ENCODE measurements around the gene ATG9B. TPM values are rescaled to one million over a fixed set of nuclear protein-coding genes. Genes with fewer than 3 reads are reported as not detected.
"Not testable (repeated sequence)": the region's sequence is repeated elsewhere in the genome, so short reads cannot be mapped to it uniquely, and the experiment has no call there.

Gene ATG9B
- polyA plus RNA-seq, 1 experiment = 0.15 TPM

DNA sequence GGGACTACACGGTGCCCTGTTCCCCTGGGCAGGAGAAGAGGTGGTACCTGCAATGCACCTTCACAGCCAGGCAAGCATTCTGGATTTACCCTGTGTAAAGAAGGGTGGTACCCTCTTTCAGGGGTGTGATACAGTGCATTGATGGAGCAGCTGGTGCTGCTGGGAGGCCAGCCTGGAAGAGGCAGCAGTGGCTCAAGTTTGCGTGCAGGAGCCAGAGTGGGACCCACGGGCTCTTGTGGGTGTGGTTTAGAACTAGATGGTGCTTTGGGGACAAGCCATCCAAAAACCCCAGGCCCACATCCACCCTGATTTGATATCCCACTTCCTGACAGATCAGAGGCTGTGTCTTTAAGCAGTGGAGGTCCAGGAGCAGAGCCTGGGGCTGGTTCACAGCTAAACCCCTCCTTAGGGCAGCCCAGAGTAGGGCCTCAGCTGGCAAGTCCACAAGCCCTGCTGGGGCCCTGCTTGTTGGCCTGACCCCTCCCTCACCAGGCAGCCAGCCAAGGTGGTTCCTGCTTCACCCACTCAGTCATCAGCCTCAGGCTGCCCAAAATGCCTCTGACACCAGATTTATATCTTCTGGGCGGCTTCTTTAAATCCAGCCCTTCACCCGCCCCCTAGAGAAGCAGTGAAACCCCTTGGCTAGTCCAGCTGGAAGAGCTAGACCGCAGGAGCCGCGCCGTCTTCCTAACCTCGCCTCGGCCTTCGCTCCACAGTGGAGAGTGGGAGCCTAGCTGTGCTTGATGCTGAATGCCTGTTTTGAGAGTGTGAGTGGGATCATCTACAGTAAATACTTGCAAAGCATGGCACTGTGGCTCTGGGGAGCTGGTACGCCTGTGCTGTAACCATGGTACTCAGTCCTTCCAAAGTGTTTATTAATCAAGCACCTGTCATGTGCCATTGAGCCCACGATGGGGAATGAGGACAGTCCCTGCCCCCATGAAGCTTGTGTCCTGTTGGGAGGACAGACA lies 22.6 kb upstream of the ATG9B start:
- ChIA-PET CTCF (interaction anchor here (0.9 to 1.3 kb wide), 2 partner anchors 10 to 29 kb away, joined by 3 to 6 read pairs; no protein-coding TSS in a partner anchor), POLR2A (no interaction called here)
- peaks cover 3% of the 10 kb centered on the region for H3K27me3 ChIP-seq (ENCODE audit: control insufficient read depth, insufficient read depth, low read length)
- no peak for DNase-seq (ENCODE audit: low read depth)
- peaks cover 4% of the 10 kb centered on the region for H3K36me3 ChIP-seq (ENCODE audit: control insufficient read depth, insufficient read depth, low read length)
- no peak overlapping the region for H3K4me3 ChIP-seq (ENCODE audit: low read depth, low read length)
- TF ChIP-seq, protein P1, sequence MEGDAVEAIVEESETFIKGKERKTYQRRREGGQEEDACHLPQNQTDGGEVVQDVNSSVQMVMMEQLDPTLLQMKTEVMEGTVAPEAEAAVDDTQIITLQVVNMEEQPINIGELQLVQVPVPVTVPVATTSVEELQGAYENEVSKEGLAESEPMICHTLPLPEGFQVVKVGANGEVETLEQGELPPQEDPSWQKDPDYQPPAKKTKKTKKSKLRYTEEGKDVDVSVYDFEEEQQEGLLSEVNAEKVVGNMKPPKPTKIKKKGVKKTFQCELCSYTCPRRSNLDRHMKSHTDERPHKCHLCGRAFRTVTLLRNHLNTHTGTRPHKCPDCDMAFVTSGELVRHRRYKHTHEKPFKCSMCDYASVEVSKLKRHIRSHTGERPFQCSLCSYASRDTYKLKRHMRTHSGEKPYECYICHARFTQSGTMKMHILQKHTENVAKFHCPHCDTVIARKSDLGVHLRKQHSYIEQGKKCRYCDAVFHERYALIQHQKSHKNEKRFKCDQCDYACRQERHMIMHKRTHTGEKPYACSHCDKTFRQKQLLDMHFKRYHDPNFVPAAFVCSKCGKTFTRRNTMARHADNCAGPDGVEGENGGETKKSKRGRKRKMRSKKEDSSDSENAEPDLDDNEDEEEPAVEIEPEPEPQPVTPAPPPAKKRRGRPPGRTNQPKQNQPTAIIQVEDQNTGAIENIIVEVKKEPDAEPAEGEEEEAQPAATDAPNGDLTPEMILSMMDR (IDR thresholded peaks at IDR 0.05; ENCODE audit: insufficient read depth, low read depth, low read length) = no peak

DNA sequence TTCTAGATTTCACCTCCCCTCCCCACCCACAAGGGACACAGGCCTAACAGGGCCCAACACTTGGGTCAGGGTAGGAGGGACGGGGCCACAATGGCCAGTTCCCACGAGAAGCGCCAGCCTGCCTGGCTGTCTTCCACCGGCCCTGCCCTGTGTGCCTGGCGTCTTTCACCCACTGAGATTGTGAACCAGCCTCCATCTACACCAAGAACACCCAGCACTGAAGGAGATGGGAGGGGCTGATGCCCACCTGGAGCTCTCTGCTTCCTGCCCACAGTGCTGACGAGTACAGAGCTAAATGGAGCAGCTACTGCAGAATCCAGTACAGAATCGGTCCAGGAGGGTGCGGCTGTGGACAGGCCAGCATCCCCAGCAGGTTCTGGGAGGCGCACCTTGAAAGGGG lies 21.7 kb upstream of the ATG9B start:
- CTCF ChIA-PET = interaction anchor here (1.3 kb wide), 1 partner anchor 27 kb away, joined by 3 read pairs; no protein-coding TSS in a partner anchor

DNA sequence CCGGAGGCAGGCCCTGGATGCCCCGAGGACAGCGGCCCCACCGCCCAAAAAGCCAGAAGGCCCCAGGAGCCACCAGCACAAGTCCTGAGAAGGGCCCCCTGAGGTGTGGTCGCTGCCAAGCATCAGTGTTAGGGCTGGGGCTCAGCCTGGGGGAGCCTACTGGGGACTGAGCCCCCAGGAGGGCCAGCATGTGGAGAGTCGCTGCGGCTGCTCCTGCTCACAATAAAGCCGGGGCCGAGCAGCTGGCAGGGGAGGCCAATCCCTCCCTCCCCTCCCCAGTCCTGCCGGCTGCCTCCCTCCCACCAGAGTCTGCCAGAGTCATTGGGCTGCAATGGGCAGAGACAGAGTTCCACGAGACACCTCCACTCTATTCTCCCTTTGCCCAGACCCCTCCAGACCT lies 21.0 kb upstream of the ATG9B start:
- POLR2A ChIA-PET = no interaction called here
- CTCF ChIA-PET = interaction anchor here (1.3 kb wide), 1 partner anchor 26 kb away, joined by 3 read pairs; no protein-coding TSS in a partner anchor
- no peaks in the 10 kb centered on the region for H3K27me3 ChIP-seq (ENCODE audit: control insufficient read depth, insufficient read depth, low read length)
- DNase-seq (ENCODE audit: low read depth) = no peak
- H3K36me3 ChIP-seq (ENCODE audit: control insufficient read depth, insufficient read depth, low read length) = peaks cover 5% of the 10 kb centered on the region
- TF ChIP-seq, protein P1 (IDR thresholded peaks at IDR 0.05; ENCODE audit: insufficient read depth, low read depth, low read length) = no peak
- H3K4me3 ChIP-seq (ENCODE audit: low read depth, low read length) = no peak overlapping the region

More for the DNA sequence above, 21.7 kb upstream of the ATG9B start:
- Histone ChIP-seq H3K36me3 (ENCODE audit: control insufficient read depth, insufficient read depth, low read length) (peaks cover 4% of the 10 kb centered on the region), H3K4me3 (ENCODE audit: low read depth, low read length) (no peak overlapping the region), H3K27me3 (ENCODE audit: control insufficient read depth, insufficient read depth, low read length) (peaks cover 3% of the 10 kb centered on the region)
- TF ChIP-seq, protein P1 (IDR thresholded peaks at IDR 0.05; ENCODE audit: insufficient read depth, low read depth, low read length) = no peak
- DNase-seq (ENCODE audit: low read depth) = no peak
- POLR2A ChIA-PET = no interaction called here

DNA sequence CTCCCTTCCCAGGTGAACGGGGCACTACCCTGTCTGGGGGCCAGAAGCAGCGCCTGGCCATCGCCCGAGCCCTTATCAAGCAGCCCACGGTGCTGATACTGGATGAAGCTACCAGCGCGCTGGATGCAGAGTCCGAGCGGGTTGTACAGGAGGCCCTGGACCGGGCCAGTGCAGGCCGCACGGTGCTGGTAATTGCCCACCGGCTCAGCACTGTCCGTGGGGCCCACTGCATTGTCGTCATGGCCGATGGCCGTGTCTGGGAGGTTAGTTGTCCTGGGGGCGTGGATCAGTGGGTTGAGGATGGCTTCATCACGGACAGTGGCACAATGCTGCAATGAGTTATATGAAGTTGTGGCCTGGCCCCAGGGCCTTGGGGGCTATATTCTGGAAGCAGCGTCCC lies 19.7 kb upstream of the ATG9B start:
- ChIA-PET CTCF (no interaction called here), POLR2A (no interaction called here)
- Histone ChIP-seq H3K27me3 (ENCODE audit: control insufficient read depth, insufficient read depth, low read length) (no peaks in the 10 kb centered on the region), H3K4me3 (ENCODE audit: low read depth, low read length) (no peak overlapping the region), H3K36me3 (ENCODE audit: control insufficient read depth, insufficient read depth, low read length) (peaks cover 5% of the 10 kb centered on the region)
- DNase-seq (ENCODE audit: low read depth) = no peak
- TF ChIP-seq, protein P1 (IDR thresholded peaks at IDR 0.05; ENCODE audit: insufficient read depth, low read depth, low read length) = no peak

DNA sequence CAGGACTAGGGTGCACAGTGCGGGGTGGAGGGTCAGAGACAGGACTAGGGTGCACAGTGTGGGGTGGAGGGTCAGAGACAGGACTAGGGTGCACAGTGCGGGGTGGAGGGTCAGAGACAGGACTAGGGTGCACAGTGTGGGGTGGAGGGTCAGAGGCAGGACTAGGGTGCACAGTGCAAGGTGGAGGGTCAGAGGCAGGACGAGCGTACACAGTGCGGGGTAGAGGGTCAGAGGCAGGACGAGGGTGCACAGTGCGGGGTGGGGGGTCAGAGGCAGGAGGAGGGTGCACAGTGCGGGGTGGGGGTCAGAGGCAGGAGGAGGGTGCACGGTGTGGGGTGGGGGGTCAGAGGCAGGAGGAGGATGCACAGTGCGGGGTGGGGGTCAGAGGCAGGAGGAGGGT lies 19.2 kb upstream of the ATG9B start:
- H3K36me3 ChIP-seq (ENCODE audit: control insufficient read depth, insufficient read depth, low read length); DNase-seq (ENCODE audit: low read depth); CTCF ChIA-PET; POLR2A ChIA-PET; H3K4me3 ChIP-seq (ENCODE audit: low read depth, low read length); H3K27me3 ChIP-seq (ENCODE audit: control insufficient read depth, insufficient read depth, low read length): not testable (repeated sequence)

All from BJ (cell line).